ENCODE measurements around the gene KIAA1614.

- no peak for TF ChIP-seq CTCF (conservative IDR thresholded peaks at IDR 0.05; ENCODE audit: low read length)
- no peak for TF ChIP-seq EZH2phosphoT487 (IDR thresholded peaks at IDR 0.05; ENCODE audit: borderline replicate concordance, low read depth, low read length)
Observed at GRCh38 chr1:180964595-180964994, 51.9 kb downstream of the KIAA1614 start.
